WTC11 (cell line): ENCODE results near the gene ATP11A. TPM values are rescaled to one million over a fixed set of nuclear protein-coding genes. Genes with fewer than 3 reads are reported as not detected.

Experiments used
- ATAC-seq: fragments of 200-7000 bp; cut with Tn5 transposase; 2 replicates; pipeline ENCODE4 v1.10.0; 2021; ENCODE audit warnings: mild to moderate bottlenecking, moderate library complexity
- CTCF ChIA-PET: fragments of 300-600 bp; sonication (Branson Sonifier 250); formaldehyde crosslinking; loops from one replicate; lab custom pipeline; 2021; ENCODE audit warnings: antibody characterized with exemption; lab: Charles Lee
- POLR2A ChIA-PET: fragments of 350-600 bp; sonication (Branson Sonifier 250); formaldehyde crosslinking; loops from one replicate; lab custom pipeline; 2021; ENCODE audit warnings: antibody characterized with exemption; lab: Charles Lee
- DNase-seq: peaks from one replicate; pipeline ENCODE4 v3.0.0; 2021; ENCODE audit warnings: low spot score
- H3K27ac Mint-ChIP-seq: 2 replicates; pipeline ENCODE4 v1.8.0; 2021; ENCODE audit warnings: mixed read lengths
- H3K27me3 Mint-ChIP-seq: 2 replicates; pipeline ENCODE4 v1.8.0; 2021; ENCODE audit warnings: low read depth, mild to moderate bottlenecking, moderate library complexity, mixed read lengths
- H3K36me3 Mint-ChIP-seq: 2 replicates; pipeline ENCODE4 v1.8.0; 2021; ENCODE audit warnings: mixed read lengths
- H3K4me1 Mint-ChIP-seq: 2 replicates; pipeline ENCODE4 v1.8.0; 2022; ENCODE audit warnings: mixed read lengths
- H3K4me3 Mint-ChIP-seq: 2 replicates; pipeline ENCODE4 v1.8.0; 2021; ENCODE audit warnings: mild to moderate bottlenecking, moderate library complexity, mixed read lengths
- H3K9me3 Mint-ChIP-seq: 2 replicates; pipeline ENCODE4 v1.8.0; 2021; ENCODE audit warnings: mixed read lengths
- AFF4 ChIP-seq: sonication (generic); formaldehyde crosslinking; IDR thresholded peaks from 2 replicates; pipeline ENCODE4 v1.8.1; 2023; ENCODE audit warnings: mild to moderate bottlenecking, missing genetic modification reagents, borderline replicate concordance
- ARID4B ChIP-seq: sonication (generic); formaldehyde crosslinking; IDR thresholded peaks from 2 replicates; pipeline ENCODE4 v1.8.0; 2023; ENCODE audit warnings: missing genetic modification reagents, mild to moderate bottlenecking, borderline replicate concordance
- E2F1 ChIP-seq: sonication (generic); formaldehyde crosslinking; IDR thresholded peaks from 2 replicates; pipeline ENCODE4 v1.8.0; 2022; ENCODE audit warnings: mild to moderate bottlenecking, missing genetic modification reagents
- ESRRA ChIP-seq: sonication (generic); formaldehyde crosslinking; IDR thresholded peaks from 2 replicates; pipeline ENCODE4 v1.8.1; 2022; ENCODE audit warnings: mild to moderate bottlenecking, missing genetic modification reagents, borderline replicate concordance
- ETV6 ChIP-seq: sonication (generic); formaldehyde crosslinking; IDR thresholded peaks from 2 replicates; pipeline ENCODE4 v1.8.1; 2022; ENCODE audit warnings: mild to moderate bottlenecking, missing genetic modification reagents
- FOXK1 ChIP-seq: sonication (generic); formaldehyde crosslinking; IDR thresholded peaks from 2 replicates; pipeline ENCODE4 v1.8.0; 2022; ENCODE audit warnings: mild to moderate bottlenecking, moderate library complexity, missing genetic modification reagents
- JAZF1 ChIP-seq: fragments of 250-450 bp; sonication (Bioruptor Pico); IDR thresholded peaks from 2 replicates; pipeline ENCODE4 v1.9.0; 2021; ENCODE audit warnings: moderate library complexity, mild to moderate bottlenecking, inconsistent platforms
- KAT7 ChIP-seq: sonication (generic); formaldehyde crosslinking; IDR thresholded peaks from 2 replicates; pipeline ENCODE4 v1.8.1; 2023; ENCODE audit warnings: missing genetic modification reagents, mild to moderate bottlenecking, borderline replicate concordance
- MAX ChIP-seq: sonication (generic); formaldehyde crosslinking; IDR thresholded peaks from 2 replicates; pipeline ENCODE4 v1.8.0; 2022; ENCODE audit warnings: mild to moderate bottlenecking, missing genetic modification reagents
- NFATC4 ChIP-seq: fragments of 250-450 bp; sonication (Bioruptor Pico); IDR thresholded peaks from 2 replicates; pipeline ENCODE4 v1.9.0; 2021; ENCODE audit warnings: mild to moderate bottlenecking
- NFE2L1 ChIP-seq: sonication (generic); formaldehyde crosslinking; IDR thresholded peaks from 2 replicates; pipeline ENCODE4 v1.8.1; 2023; ENCODE audit warnings: missing genetic modification reagents
- NFYB ChIP-seq: sonication (generic); formaldehyde crosslinking; conservative IDR thresholded peaks from 2 replicates; pipeline ENCODE4 v1.8.0; 2022; ENCODE audit warnings: low read depth, missing genetic modification reagents
- RORB ChIP-seq: fragments of 250-450 bp; sonication (Bioruptor Pico); IDR thresholded peaks from 2 replicates; pipeline ENCODE4 v1.9.0; 2021; ENCODE audit warnings: mild to moderate bottlenecking
- SMAD3 ChIP-seq: sonication (generic); formaldehyde crosslinking; IDR thresholded peaks from 2 replicates; pipeline ENCODE4 v1.8.0; 2022; ENCODE audit warnings: missing genetic modification reagents, mild to moderate bottlenecking, borderline replicate concordance
- SOX15 ChIP-seq: fragments of 250-450 bp; sonication (Bioruptor Pico); IDR thresholded peaks from 2 replicates; pipeline ENCODE4 v1.9.0; 2021; ENCODE audit warnings: mild to moderate bottlenecking
- TEAD1 ChIP-seq: sonication (generic); formaldehyde crosslinking; IDR thresholded peaks from 2 replicates; pipeline ENCODE4 v1.8.0; 2022; ENCODE audit warnings: mild to moderate bottlenecking, missing genetic modification reagents
- ZNF281 ChIP-seq: sonication (generic); formaldehyde crosslinking; IDR thresholded peaks from 2 replicates; pipeline ENCODE4 v1.8.0; 2023; ENCODE audit warnings: mild to moderate bottlenecking, missing genetic modification reagents
- ZNF317 ChIP-seq: sonication (generic); formaldehyde crosslinking; IDR thresholded peaks from 2 replicates; pipeline ENCODE4 v1.8.1; 2023; ENCODE audit warnings: low read depth, mild to moderate bottlenecking, moderate library complexity, missing genetic modification reagents, borderline replicate concordance
- ZNF423 ChIP-seq: fragments of 250-450 bp; sonication (Bioruptor Pico); IDR thresholded peaks from 2 replicates; pipeline ENCODE4 v2.1.2; 2022; ENCODE audit warnings: mild to moderate bottlenecking, moderate library complexity
- total RNA-seq: library from RNA; stranded (reverse); gene quantifications from 3 replicates; pipeline ENCODE4 v1.2.3, GENCODE V29; 2021

Gene ATP11A
- total RNA-seq, 1 experiment from 2014 or later = 100 TPM

GRCh38 chr13:112931028-112931934 is 241.4 kb downstream of the ATP11A start:
- H3K4me1 Mint-ChIP-seq = peaks cover 22% of the 10 kb centered on the region
- H3K27ac Mint-ChIP-seq = peak overlapping the region; percentile 86; the same call in 1 of the 2 replicates
- H3K9me3 Mint-ChIP-seq = peaks cover 16% of the 10 kb centered on the region
- no peak overlapping the region for H3K4me3 Mint-ChIP-seq
- H3K36me3 Mint-ChIP-seq = peaks cover 13% of the 10 kb centered on the region
- ChIA-PET CTCF (interaction anchor here (0.5 to 3.6 kb wide), 29 partner anchors 8 to 515 kb away, joined by 3 to 18 read pairs (median 4); no protein-coding TSS in a partner anchor), POLR2A (no interaction called here)
- ATAC-seq (peak; percentile 83), DNase-seq (peak; percentile 50)
- TF ChIP-seq NFATC4 (CRISPR knock-in tag) = no peak
- TF ChIP-seq ARID4B (CRISPR knock-in tag) = no peak
- TF ChIP-seq NFE2L1 (CRISPR knock-in tag) = no peak
- TF ChIP-seq RORB (CRISPR knock-in tag) = no peak
- no peaks in the 10 kb centered on the region for H3K27me3 Mint-ChIP-seq

- no peak overlapping the region for H3K4me3 Mint-ChIP-seq
- peaks cover 7% of the 10 kb centered on the region; the same call in 1 of the 2 replicates for H3K36me3 Mint-ChIP-seq
- TF ChIP-seq SMAD3 = no peak
- no peak for TF ChIP-seq FOXK1 (CRISPR knock-in tag)
- no peak for TF ChIP-seq ZNF281 (CRISPR knock-in tag)
- TF ChIP-seq MAX = no peak
- TF ChIP-seq JAZF1 (CRISPR knock-in tag) = no peak
- TF ChIP-seq TEAD1 (CRISPR knock-in tag) = no peak
- no peak for TF ChIP-seq ZNF423 (CRISPR knock-in tag)
- no peak for TF ChIP-seq ZNF317 (CRISPR knock-in tag)
- no peaks in the 10 kb centered on the region for H3K27me3 Mint-ChIP-seq
- H3K9me3 Mint-ChIP-seq = peaks cover 11% of the 10 kb centered on the region
- ATAC-seq (no peak), DNase-seq (no peak)
- CTCF ChIA-PET = interaction anchor here (1.0 to 1.3 kb wide), 5 partner anchors 10 to 153 kb away, joined by 3 to 5 read pairs (median 4); no protein-coding TSS in a partner anchor
- H3K27ac Mint-ChIP-seq = no peak overlapping the region
- POLR2A ChIA-PET = no interaction called here
- H3K4me1 Mint-ChIP-seq = peaks cover 22% of the 10 kb centered on the region
Measured at GRCh38 chr13:112932971-112933370, 243.1 kb downstream of the ATP11A start.

- no peak for TF ChIP-seq AFF4 (CRISPR knock-in tag)
- TF ChIP-seq ETV6 (CRISPR knock-in tag) = no peak
- no peak for TF ChIP-seq SOX15
- no peak for TF ChIP-seq ESRRA (CRISPR knock-in tag)
- no peak for TF ChIP-seq KAT7
- TF ChIP-seq NFYB (CRISPR knock-in tag) = no peak
- TF ChIP-seq E2F1 (CRISPR knock-in tag) = no peak
- H3K27ac Mint-ChIP-seq = no peak overlapping the region
Measured at GRCh38 chr13:112933649-112934048, 243.8 kb downstream of the ATP11A start.

More at GRCh38 chr13:112933649-112934048, 243.8 kb downstream of the ATP11A start:
- DNase-seq = no peak
- ATAC-seq = no peak
- POLR2A ChIA-PET = no interaction called here
- Mint-ChIP-seq H3K36me3 (peaks cover 5% of the 10 kb centered on the region; the same call in 1 of the 2 replicates), H3K4me3 (no peak overlapping the region), H3K27me3 (no peaks in the 10 kb centered on the region), H3K4me1 (peaks cover 23% of the 10 kb centered on the region), H3K9me3 (peaks cover 6% of the 10 kb centered on the region)
- CTCF ChIA-PET = interaction anchor here (1.0 to 1.2 kb wide), 3 partner anchors 9 to 153 kb away, joined by 3 to 4 read pairs (median 4); no protein-coding TSS in a partner anchor
